ELF-1 (cell line): Measurements from ENCODE around the gene DPP8.
"Not testable (repeated sequence)": the region's sequence is repeated elsewhere in the genome, so short reads cannot be mapped to it uniquely, and the experiment has no call there.

Experiments used
- DNase-seq: peaks from one replicate; pipeline ENCODE4 v3.0.0-alpha.2; 2016; ENCODE audit warnings: low read depth, low spot score

DPP8 gene

DNA sequence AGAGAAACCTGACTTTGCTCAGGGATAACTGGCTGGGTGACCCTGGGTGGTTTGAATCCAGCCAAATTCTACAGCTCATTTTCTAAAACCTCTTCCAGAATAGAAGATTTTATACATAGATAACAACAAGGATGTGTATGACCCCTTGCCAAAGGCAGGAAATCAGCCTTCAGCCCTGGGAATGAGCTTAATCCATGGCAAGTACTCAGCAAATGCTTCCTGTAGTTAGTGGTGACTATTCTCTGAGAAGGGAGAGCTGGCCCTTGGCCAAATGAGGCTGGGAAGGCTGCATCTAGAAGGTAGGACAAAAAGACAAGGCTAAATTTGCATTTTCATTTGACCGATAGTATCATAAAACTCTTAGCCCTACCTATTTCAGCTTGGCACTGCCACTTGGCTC lies 8.1 kb upstream of the DPP8 start:
- DNase-seq = no peak

DNA sequence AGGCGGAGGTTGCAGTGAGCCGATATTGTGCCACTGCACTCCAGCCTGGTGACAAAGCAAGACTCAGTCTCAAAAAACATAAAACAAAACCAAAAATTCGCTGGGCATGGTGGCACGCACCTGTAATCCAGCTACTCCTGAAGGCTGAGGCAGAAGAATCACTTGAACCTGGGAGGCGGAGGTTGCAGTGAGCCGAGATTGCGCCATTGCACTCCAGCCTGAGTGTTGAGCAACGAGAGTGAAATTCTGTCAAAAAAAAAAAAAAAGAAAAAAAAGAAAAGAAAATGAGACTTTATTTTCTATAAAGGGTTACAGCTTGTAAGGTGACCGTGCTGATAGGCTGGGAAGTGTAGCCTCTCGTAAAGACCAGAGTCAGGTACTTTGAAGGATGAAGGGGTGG lies 6.7 kb upstream of the DPP8 start:
- no peak for DNase-seq

DNA sequence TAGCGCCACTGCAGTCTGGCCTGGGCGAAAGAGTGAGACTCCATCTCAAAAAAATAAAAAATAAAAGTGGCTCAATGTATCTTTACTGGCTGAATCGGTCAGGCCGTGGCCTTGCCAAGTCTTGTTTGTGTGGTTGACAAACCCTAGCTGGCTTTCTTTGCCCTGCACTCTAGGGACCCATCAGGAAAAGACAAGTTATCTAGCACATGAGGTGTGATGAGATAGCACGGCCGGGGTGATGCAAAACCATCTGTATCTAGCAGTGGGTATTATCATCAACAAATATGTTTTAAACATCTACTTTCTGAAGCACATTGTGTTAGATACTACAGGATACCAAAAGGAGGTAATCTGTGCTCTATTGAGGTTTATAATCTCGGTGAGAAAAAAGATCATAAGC lies 3.9 kb upstream of the DPP8 start:
- no peak for DNase-seq

DNA sequence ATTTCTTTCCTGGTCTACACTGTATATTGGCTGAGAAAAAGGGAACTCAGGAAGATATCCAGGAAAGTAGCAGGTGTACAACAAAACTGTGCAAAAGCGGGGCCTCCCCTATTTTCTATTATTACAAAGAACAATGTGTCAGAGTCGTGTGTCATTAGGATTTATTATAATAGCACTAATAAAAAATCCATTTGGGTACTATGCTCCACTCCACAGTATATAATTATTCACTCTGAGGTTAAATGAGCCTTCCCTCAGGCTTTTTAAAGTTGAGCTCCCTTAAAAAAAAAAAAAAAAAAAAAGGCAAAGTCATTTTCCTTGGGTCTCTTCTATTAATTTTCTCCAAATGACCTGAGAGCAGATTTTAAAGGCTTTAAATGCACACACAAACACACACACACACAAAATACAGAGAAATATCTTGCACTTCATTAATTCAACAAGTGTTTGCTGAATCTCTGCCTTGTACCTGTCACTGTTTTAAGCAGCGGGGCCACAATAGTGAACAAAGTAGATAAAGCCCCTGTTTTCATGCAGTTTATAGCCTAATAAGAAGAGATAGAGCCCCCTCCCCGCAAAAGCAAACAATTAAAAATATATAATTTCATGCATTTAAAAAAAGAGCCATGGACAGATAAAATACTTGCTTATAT lies 1.3 kb upstream of the DPP8 start:
- no peak for DNase-seq

DNA sequence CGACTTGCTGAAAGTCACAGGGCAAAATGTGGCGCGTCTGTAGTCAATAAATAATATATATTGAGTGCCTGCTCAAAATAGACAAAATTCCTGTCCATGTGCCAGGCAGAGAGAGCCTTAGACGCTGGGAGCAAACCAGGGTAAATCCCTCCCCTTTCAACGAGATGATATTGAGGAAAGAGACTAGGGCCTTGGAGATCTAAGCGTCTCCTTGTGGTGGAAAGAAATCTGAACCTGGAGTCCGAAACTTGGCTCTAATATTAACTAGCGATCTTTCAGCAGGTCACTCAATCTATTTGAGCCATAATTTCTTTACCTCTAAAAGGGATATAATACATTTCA lies 348 bp upstream of the DPP8 start:
- no peak for DNase-seq

DNA sequence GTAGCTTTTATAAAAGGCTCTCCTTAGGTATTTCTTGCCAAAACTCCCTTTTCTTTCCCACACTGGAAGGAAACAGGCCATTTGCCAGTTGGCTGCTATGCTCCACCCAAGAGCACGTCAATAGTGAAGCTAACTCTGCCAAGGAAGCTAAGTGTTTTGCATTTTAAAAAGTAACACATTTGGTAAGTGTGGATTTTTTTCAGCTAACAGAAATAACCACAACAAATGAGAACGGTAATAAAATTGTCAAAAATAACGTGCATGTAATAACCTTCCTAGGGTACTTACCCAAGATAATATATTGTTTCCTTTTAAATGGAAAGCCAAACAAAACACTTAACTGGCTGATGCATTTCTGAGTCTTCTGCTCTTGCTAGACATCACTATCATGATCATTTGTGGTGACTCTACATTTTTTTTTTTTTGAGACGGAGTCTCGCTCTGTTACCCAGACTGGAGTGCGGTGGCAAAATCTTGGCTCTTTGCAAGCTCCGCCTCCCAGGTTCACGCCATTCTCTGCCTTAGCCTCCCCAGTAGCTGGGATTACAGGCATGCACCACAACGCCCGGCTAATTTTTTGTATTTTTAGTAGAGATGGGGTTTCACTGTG lies 4.6 kb downstream of the DPP8 start:
- no peak for DNase-seq

DNA sequence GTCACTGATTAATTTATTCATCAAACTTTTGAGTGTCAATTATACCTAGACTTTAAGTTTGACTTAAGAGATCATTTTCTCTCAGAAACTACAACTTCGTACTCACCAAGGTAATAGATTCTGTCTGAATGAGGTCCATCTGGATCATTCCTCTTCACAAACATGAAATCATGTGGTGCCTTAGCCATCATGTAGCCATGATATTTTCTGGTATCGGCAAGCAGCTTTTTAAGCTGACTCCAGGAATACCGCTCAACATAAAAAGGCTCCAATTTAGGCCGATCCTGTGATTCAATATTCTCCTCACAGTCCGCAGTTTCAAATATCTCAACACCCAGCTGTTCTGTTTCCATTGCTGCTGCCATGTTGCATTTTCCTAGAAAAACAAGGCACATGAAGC lies 5.3 kb downstream of the DPP8 start:
- no peak for DNase-seq

DNA sequence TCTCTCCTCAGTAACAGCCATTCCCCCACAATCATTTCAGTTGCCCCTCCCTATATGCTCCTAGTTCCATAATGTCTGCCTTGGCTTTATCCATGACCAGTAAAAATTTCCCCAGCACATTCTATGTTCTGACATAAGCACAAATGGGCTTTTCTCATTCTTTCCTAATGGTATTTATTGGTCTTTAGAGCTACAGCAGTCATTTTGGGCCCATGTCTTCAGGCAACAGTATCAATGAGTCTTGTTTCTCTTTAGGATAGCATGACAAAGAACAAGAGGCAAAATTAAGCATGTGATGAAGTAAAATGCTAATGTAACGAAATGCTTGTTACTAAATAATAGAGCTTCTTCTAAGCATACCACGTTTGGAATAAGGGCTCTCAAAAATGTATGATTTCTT lies 8.2 kb downstream of the DPP8 start:
- no peak for DNase-seq

DNA sequence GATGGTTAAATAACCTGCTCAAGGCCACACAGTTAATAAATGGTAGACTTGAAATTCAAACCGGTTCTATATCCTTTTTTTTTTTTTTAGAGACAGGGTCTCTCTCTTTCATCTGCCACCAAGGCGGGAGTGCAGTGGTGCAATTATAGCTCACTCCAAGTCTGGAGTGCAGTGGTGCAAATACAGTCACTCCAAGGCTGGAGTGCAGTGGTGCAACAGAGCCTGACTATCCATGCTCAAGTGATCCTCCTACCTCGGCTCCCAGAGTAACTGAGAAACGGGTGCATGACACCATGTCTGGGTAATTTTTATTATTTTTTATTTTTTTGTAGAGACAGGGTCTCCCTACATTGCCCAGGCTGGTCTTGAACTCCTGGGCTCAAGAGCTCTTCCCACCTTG lies 23.4 kb downstream of the DPP8 start:
- no peak for DNase-seq

DNA sequence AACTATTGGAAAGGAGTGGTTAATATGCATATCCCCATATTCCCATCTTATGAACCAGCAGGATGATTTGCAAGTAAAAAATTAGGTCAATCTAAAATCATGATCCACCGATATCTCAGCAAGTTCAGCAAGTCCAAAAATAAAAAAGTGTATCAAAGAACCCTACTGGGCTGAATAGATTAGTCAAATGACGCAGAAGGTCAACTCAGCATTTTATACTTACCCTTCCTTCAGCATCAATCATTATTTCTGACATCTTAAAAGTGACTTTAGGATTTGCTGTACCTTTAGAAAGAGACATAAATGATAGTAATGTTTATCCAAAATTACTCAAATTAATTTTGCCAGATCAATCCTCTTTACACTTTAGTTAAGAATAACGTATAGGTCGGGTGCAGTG lies 32.6 kb downstream of the DPP8 start:
- no peak for DNase-seq

DNA sequence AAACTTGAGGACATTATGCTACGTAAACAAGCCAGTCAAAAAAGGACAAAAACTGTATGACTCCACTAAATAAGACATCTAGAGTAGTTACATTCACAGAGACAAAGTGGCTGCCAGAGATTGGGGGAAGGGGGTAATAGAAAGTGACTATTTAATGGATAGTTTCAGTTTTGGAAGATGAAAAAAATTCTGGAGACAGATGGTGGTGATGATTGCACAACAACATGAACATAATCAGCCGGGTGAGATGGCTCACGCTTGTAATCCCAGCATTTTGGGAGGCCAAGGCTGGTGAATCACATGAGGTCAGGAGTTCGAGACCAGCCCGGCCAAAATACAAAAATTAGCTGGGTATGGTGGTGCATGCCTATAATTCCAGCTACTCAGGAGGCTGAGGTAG lies 40.6 kb downstream of the DPP8 start:
- no peak for DNase-seq

DNA sequence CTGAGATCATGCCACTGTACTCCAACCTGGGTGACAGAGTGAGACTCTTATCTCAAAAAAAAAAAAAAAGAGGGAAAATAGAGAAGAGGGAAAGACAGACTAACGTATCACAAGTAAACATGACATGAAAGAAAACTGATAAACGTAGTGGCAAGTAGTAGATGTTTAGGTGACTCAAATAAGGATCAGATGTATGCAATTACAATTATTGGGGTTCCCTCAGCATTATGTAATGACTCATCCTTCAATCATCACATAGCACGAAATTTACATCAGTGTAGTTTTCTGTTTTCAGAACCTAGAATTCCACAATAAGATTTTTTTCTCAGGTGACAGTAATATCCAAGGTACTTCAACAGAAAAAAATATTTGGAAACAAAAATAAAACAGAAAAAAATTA lies 46.6 kb downstream of the DPP8 start:
- no peak for DNase-seq

DNA sequence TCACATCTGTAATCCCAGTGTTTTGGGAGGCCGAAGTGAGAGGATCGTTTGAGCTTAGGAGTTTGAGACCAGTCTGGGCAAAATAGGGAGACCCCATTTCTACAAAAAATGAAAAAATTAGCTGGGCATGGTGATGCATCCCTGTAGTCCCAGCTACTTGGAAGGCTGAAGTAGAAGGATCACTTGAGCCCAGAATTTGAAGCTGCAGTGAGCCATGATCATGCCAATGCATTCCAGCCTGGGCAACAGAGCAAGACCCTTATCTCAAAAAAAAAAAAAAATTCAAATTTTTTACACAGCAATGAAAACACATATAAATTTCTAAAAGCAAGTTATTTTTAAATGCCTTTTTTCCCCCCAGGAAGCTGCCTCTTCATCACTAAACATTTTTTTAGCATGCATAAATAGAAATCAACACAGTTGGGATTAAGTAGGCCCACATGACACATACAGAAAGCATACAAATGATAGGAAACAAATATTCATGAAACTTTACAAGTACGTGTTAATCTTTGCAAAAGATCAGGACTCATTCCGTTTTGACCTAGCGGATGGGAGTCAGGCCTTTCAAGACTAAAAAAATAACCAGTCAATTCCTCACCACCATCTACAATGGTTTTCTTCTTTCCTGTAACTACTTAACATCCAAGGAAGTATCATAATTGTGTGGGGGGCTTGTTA lies 49.1 kb downstream of the DPP8 start:
- no peak for DNase-seq

DNA sequence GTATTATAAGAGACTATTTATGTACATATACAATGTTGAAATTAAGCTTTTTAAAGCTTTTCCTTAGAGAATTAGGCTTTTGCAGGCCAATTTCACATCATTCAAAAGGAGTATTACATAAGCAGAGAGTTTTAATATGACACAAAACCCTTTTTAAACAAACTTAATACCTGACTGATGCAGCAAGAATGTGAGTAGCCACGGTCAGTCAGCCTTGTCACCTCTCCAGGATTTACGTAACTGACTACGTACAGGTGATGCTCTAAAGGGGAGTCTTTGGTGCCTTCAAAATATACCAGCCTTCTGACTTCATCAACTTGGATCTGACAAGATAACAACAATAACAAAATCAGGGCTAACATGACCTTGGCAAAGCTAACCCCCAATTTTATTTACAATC lies 50.6 kb downstream of the DPP8 start:
- no peak for DNase-seq

DNA sequence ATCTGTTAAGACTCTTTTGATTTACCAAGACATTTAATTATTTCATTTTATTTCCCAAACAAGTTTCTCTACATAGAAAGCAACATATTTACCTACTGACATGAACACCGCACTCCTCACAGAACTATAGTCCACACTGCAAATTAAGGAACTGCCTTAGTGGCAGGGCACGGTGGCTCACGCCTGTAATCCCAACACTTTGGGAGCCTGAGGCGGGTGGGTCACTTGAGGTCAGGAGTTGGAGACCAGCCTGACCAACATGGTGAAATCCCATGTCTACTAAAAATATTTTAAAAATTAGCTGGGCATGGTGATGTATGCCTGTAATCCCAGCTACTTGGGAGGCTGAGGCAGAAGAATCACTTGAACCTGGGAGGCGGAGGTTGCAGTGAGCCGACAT lies 54.4 kb downstream of the DPP8 start:
- not testable (repeated sequence) for DNase-seq

DNA sequence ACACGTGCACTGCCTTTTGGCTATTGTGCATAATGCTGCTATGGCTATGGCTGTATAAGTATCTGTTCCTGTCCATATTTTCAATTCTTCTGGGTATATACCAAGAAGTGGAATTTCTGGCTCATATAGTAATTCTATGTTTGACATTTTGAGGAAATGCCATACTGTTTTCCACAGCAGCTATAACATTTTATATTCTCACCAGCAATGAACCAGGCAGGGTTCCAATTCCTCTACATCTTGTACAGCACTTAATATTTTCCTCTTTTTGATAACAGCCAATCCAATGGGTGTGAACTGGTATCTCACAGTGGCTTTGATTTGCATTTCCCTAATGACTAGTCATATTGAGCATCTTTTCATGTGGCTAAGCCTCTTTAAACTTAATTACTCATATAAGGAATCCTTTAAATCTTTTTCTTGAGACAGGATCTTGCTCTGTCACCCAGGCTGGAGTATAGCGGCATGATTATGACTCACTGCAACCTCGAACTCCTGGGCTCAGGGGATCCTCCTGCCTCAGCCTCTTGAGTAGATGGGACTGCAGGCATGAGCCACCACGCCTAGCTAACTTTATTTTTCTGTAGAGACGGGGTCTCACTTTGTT lies 56.6 kb downstream of the DPP8 start:
- DNase-seq = no peak

DNA sequence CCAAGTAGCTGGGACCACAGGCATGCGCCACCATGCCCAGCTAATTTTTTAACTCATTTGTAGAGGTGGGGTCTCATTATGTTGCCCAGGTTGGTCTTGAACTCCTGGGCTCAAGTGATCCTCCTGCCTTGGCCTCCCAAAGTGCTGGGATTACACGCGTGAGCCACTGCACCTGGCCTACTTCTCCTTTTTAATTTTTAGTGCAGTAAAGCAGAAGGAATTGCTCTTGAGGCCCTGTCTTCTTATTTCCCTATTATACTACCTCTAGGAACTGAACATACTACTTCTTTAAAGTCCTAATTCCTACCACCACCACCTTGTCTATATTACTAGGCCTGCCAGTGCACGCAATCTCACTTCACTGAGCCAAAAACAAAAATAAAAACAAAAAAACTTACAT lies 62.2 kb downstream of the DPP8 start:
- DNase-seq = not testable (repeated sequence)

DNA sequence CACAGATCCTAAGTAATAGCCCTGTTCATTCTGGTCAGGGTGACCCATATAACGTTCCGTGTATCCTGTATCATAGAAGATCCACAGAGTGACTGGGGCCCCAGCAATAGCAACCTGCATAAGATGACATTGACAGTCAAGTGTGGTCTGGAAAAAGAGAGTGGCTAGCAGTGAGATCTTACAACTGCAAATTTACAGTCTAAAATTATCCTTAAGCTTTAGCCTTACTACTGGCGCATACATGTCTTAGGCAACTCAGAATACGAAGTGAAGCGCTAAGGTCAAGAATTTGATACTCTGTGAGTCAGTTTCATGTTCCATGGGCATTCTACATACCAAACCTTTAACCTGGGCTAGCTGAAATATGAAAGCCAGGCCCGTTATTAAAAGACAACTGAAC lies 65.5 kb downstream of the DPP8 start:
- DNase-seq = no peak

DNA sequence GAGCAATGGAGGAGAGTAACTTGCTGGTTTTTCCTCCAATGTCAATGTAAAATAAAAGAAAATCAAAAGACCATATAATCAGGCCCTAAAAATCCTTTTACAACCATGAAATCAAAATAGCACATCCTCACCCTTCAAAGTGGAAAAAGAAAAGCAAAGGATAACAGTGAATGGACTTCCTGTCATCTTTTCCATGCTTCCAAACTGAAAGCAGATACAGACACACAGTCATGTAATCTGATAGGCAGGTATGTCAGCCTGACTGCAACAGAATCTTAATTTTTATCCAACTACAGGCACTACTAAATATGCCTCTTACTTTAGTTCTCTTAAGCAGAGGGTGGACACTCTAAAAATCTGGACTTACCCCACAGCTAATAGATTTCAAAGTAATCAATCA lies 66.9 kb downstream of the DPP8 start:
- DNase-seq = no peak

DNA sequence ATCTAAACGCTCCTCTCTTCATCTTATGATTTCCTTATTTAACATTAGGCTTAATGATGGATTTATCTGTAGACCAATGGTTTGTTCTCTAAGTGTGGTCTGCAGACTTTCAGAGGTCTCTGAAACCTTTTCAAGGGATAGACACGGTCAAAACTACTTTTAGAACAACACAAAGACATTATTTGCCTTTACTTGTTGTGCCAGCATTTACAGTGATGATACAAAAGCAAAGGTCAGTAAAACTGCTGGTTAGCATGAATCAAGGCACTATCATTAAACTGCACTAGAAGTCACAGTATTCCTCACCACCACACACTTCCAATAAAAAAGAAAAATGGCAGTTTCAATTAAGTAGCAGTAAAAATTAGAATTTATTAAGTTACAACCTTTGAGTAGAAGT lies 70.3 kb downstream of the DPP8 start:
- no peak for DNase-seq

DNA sequence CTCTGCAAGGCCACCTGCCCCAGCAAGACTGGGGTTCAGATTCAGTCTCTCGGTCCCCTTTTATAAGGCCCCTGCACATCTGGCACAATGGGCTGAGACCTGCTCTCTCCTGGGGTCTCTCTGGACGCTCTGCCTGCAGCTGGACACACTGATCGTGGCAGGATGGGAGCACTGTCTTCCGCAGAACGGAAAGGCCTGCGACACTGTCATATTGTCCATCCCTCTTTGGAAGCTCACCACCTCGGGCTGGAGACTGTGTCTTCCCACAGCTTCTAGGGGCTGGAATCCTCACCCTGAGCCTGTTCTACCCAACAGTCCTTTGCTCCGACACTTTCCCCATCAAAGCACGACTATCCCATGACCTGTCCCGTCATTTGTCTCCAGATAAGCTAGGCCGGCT lies 83.3 kb downstream of the DPP8 start:
- DNase-seq = no peak

DNA sequence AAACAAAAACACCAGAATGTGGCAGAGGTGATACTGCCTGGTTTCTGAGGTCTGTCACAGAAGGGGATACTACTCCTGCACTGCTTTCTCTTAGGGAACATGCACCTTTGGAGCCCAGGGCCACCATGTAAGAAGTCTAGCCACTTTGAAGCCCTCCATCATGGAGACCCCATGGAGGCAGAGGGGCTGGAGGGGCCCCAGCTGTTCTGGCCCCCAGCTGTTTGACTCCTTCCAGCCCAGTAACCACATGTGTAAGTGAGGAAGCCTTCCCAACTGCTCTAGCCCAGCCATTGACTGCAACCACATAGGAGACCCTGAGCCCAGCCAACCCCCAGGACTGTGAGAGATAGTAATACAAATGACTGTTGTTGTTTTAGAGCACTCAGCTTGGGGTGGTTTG lies 85.8 kb downstream of the DPP8 start:
- DNase-seq = no peak

DNA sequence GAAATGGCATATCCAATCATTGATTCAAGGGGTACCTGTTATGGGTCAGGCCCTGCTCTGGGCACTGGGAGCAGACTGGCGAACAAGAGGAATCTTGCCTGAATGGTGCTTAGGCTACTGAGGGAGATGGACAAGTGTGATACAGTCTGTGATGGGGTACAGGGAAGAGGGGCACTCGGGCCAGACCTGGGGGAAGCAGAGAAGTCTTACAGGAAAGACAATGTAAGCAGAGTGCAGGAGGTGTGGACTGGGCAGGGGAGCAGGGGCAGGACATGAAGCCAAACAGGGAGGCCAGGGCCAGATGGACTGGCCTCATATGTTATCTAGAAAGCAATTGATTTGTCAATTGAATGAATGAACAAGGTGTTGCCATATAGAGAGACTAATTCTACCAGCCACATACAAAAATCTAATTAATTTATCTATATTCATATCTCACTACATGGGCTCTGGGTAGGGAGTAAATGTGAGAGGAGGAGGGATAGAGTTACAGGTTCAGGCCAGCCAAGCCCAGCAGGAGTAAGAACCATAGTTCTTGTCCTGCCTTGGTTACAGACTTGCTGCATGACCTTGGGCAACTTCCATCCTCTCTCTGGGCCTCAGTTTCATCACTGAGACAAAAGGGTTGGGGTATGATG lies 91.2 kb downstream of the DPP8 start:
- DNase-seq = no peak
